GM18909 (cell line): ENCODE data around the gene SEPHS1.

Experiments used
- ATAC-seq: cut with Tn5 transposase; IDR thresholded peaks from one replicate; pipeline ENCODE4 v1.9.1; 2021; ENCODE audit warnings: mild to moderate bottlenecking; ENCODE audit not compliant: unreplicated experiment, poor library complexity

Gene SEPHS1

DNA sequence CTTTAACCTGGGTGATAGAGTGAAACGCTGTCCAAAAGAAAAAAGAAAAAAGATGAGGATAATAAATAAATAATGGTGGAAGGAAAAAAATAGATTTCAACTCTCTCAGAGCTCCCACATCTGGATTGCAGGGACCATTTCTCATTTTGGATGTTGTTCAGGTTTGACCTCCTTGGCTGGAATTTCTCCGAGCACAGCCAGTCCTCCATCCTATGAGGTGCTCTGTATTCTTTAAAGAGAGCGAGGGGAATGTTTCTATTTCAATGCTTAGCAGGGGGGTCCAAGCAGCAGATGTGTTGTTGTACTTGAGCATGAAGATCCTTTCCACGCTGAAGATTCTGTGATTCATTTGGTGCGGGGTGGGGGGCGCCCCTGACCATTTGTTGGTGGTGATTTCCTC, 17.7 kb upstream of the SEPHS1 start:
- no peak for ATAC-seq

DNA sequence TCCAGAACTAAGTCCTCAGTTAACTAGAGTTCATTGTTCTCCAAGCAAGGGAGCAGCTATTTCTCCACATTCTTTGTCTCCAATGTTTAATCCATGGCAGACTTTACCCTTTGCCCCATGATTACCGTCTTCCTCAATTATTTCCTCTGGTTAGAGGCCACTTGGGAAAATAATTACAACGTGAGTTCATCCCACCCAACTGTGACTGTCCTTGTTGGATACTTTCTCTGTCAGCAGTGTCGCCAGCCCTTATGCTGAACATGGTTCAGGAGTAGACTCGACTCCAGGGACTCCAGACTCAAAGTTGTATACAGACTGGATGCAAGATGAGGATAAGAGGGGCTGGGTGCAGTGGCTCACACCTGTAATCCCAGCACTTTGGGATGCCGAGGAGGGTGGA, 17.1 kb upstream of the SEPHS1 start:
- no peak for ATAC-seq

DNA sequence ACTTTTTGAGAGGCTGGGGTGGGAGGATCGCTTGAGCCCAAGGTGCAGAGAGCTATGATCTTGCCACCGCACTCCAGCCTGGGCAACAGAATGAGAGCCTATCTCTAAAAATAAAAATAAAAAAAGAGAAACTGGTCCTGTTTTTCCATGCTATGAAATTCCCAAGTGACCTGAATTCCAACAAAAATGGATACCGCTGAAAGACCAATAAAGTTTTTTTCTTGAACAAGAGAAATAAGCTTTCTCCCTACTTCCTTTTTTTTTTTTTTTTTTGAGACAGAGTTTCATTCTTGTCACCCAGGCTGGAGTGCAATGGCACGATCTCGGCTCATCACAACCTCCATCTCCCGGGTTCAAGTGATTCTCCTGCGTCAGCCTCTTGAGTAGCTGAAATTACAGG, 12.5 kb upstream of the SEPHS1 start:
- no peak for ATAC-seq

DNA sequence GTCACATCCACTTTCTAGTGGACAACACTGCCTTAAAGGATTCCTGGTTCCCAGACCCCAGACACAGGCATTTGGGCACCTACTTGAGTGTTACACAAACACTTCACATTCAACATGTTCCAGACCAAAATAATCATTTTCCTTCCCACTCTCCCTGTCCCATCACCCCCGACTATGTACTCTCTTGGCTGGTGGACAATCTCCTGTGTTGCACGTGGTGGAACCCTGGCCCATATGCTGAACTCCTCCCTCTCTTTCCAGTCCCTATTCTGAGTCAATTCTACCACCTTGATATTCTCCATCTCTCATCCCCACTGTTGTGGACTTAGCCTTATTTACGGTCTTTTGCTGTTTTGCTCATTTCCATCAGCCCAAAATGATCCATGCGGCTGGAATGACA, 8.3 kb upstream of the SEPHS1 start:
- ATAC-seq, result no peak

DNA sequence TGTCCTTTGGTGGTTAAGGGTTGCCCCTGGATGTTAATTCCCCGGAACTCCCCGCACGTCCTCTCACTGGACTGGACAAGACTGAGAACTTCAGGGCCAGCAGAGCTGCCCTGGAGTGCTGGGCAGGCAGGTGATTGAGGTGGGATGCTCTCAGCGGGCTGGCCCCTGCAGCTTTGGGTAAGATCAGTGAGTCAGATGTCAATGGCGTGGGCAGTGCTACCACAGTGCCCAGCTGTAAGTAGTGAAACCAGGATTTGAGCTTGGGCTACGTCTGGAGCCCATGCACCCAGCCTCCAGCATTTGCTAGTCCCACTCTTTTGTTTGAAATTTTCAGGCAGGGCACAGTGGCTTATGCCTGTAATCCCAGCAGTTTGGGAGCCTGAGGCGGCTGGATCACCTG, 6.7 kb upstream of the SEPHS1 start:
- no peak for ATAC-seq

DNA sequence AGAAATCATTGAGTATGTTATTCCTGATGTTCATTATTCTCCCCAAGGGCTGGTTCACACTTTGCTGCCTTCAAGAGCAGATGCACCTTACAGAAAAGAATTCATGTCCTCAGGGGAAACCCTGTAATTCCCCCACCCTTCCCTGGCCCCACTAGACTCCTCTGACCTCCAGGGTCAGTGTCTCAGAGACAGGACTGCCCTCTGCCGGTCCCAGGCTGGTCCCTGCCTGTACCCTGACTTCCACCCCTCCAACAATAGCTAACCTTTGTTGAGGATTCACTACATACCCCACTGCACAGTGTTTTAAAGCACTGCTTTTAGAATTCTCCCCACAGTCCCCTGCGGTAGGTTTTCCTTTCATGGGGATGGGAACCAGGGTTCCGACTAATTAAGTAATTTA, 4.4 kb upstream of the SEPHS1 start:
- ATAC-seq, result no peak

DNA sequence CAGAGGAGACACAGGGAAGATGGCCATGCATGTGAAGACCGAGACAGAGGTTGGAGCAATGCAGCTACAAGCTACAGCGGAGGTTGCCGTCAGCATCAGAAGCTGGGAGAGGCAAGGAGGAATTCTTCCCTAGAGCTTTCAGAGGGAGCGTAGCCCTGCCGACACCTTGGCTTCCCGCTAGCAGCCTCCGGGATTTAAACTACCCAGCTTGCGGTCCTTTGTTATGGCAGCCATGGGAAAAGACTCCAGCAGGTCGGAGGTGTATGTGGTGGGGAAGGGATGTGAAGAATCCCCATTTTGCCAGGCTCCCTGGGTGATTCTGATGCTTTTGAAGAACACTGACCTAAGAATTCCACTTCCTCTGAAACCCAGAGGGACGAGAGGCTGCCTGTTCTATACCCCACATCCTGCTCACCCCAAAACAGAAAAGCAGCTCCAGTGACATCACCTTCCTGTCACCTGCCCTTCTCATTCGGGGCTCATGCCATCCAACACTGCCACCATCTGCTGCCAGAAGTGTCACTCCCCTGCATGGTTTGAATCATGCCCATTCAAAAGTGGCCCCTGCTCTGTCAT, 3.3 kb upstream of the SEPHS1 start:
- ATAC-seq, result no peak

DNA sequence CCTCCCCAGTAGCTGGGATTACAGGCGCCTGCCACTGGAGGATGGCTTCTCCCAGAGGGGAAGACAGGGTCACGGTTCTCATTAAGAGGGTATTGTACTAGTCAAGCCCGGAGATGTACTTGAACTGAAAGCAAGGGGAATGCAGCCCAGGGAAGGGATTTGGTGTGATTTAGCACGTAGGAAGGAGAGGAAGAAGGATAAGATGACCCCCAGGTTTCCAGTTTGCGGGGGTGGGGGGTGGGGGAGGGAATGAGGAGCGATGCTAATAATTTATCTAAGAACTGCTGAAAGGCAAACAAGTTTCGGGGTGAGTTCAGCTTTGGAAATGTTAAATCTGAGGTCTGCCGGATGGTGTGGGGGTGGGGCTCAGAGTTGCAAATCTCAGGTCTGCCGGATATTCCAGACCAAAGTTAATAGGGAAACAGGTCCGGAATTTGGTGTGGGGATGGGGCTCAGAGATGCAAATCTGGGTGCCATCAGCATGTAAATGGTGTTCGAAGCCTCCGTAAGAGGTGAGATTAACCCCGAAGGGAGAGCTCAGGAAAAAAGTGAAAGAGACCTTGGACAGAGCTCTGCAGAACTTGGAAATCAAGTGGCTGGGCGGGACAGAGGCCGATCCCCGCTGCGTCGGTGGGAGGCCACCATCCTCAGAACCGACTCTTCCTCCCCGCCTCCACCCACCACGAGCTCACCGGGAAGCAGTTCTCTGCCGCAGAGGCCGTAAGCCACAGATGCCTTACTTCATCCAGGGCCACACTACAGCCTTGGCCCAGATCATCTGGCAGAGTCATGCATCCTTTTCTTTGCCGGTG, 1.6 kb upstream of the SEPHS1 start:
- no peak for ATAC-seq

DNA sequence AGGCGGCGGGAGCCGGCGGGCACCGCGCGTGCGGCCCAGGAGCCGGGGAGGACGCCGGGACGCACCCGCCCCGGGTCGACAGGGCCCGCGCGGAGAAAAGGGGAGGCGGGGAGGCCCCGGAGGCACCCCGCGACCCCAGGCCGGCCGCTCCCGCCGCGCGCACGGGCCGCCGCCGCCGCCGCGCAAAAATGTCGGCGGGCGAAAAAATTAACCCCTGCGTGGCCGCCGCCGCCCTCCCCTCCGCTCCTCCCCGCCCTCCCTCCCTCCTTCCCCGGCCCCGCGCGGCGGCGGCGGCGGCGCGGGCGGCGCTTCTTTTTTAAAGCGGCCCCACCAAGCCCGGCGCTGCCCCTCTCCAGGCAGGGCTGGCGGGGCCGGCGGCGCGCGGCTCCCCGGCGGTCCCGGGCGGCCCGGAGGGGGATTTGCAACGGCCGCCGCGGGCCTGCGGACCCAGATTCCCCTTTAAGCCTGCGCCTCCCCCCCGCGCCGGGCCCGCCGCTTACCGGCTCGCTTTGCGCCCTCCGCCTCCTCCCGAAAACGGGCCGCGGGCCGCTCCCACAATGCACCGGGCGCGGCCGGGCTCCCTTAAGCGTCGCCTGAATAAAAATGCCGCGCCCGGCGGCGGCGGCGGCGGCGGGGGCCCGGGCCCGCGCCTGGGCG, 465 bp downstream of the SEPHS1 start:
- peak; percentile 53 for ATAC-seq

DNA sequence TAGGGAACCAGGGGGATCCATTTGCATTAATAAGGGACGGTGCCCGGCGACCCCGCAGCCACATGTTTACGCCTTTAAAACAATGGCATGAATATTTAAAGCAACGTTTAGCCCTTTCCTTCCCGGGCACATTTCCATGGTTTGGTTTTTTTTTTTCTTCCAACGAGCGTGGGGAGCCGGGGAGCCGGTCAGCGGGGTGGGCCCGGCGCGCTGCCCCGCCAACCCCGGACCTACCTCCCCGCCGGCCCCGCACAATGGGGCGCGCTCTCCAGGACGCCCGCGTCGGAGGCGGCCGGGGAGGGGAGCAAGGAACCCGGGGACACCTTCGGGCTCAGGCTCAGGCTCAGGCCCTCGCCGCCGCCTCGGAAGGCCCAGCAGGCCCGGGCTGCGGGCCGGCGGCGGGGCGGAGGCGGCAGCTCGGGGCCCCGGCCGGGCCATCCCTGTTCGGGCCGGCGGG, 1.0 kb downstream of the SEPHS1 start:
- peak; percentile 31 for ATAC-seq

DNA sequence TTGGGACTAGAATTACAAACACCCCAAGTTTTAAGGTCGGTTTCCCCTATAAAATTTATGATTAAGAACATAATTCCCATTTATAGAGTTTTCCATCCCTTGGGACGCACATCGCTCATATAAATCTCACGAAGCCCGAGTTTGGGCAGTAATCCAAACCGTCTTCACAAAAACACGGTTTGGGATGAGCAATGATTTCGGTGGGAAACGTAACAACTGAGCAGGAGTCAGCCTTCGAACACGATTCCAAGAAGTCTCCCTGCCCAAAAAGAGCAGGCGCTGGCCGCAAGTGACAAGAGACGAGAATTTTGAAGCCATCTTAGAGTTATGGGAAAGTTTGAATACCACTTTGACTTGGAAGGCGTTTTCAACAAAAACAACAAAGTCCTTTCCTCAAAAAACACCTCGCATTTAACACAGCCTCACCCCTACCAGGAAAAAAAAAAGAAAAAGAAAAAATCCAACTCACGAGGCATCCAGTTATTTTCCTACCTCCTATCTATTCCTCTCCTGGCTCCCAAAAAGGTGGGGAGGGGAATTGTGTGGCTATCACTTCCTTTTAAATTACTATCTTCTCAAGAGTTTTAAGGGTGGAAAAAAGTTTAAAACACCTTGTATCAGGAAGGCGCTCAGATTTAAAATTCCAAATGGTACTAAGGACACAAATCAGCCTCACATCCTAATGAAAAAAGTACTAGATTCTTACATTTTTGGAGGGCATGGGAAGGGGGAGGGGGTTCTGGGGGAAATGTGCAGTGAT, 1.6 kb downstream of the SEPHS1 start:
- ATAC-seq, result no peak

DNA sequence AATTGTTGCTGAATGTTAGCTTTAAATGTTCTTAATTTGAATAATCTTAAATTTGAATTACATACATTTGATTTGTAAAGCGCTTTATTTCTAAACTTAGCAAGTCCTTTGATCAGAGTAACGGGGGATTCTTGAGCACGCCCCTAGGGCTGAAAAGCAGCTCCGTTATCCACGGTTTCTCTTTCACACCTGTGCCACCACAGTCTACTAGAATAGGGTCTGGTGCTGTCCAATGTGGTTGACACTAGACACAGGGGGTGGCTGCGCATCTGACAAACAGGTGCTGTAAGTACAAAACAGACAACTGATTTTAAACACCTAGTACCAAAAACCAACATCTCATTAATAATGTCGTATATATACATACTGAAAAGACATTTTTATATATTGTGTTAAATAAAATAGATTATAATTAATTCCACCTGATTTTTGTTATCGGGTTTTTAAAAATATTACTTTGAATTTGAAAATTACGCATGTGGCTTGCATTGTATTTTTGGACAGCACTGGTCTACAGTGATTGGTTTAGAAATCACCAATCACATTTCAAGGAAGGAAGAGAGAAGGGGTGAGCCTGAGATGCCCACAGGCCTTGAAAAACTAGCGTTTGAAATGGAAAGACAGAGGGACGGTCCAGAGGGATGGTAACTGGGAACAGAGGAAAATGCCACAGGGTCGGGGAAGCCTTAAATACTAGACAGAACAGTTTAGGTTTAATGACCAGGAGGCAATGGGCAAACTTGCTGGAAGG, 7.3 kb downstream of the SEPHS1 start:
- peak; percentile 86 for ATAC-seq

DNA sequence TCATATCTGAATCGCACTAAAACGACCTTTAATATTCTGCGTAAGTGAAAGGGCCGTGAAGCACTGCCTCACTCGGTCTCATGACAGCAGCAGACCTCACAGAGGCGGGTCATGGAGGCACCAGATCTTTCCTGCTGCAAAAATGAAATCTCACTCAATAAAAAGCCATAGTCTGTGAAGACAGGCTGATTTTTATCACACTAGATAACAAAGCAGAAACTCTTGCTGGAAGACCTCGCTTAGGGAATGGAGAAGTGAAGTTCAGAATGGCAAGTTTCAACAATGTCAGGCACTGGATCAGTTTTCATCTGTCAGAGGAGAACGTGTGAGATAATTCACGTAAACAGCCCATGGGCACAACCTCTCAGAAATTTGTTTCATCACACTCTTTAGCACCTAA, 8.0 kb downstream of the SEPHS1 start:
- peak; percentile 9 for ATAC-seq

DNA sequence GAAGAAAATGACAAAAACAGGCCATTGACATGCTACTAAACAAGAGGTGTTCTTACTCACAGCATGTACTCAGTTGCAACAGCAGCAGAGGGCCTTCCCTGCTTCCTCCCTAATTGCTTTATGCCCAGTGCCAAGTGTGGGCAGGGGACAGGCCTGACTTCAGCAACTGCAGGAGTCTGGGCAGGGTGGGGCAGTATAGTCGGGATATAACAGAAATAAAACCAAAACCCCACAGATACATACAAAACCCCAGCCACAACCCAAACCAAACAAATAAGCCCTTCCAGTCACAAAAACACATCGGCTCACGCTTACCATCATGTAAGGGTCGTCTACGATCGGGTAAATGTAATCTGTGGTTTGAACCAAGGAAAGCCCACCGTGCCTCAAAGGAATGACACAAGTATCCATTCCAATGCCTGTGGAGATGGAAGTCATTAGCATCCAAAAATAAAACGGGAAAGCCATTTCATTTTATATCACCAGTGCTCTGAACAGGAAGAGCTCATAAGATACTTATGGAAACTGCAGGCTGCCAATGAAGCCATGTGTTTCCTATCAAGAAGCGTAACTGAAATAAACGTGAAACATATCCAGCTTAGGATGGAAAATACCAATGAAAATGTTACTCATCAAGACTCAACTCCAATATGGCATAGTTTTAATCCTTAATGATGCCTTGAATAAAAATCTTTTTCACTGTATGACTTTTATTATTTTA, 9.5 kb downstream of the SEPHS1 start:
- no peak for ATAC-seq

DNA sequence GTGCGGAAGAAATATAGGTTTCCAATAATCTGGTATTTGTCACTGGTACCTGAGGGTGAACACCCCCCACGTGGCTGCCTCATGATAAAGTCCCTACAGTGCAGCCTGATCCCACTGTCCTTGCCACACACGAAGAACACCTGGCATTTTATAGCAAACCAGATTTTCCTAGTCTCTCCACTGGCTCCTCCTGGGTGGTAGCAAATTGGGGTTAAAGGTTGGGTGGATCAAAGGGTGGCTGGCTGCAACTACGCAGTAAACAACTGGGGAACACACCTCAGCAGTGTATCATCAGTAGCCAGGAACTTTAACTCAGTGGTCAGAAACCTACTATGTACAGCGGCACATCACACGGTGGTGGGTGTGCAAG, 10.3 kb downstream of the SEPHS1 start:
- ATAC-seq, result no peak

DNA sequence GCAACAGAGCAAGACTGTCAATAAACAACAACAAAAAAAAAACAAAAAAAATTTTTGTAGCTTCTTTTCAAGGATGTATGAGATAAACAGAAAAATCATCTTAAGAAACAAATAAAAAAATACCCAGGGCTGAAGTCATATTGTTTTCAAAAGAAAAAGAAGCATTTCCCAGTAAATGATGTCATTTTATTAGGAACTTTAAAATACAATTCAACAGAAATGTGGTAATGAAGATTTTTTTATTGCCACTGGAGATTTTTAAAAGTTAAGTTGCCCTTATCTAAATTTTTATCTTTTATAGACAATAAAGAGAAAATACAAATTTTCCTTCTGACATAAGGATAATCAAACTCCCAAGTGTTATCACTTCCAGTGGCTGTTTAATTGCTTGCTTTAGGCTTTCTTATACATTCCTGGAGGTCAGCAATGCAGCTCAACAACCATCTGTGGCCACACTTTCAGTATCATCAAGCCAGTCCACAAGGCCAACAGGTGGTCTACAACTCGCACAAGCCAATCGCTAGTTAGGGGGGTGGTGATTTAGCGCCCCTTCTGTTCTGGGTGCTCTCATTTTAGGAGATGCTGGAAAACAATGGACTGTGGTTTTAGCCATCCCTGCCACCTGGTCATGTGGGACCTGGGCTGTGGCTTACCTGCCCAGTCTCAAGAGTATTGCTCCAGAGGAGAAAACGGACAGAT, 10.8 kb downstream of the SEPHS1 start:
- no peak for ATAC-seq

DNA sequence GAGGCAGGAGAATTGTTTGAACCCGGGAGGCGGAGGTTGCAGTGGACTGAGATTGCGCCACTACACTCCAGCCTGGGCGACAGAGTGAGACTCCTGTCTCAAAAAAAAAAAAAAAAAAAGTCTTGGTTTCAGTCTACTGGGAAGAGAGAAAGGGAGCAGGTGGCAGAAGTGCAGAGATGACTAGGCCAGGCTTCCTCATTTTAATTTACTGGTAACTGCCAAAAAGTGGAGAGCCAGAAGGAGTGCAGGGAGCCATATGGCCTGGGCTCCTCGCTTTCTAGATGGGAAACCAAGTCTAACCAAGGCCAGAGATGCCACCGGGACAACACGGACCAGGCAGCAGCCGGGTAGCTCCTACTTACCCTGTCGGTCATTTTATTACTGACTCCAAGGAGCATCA, 12.2 kb downstream of the SEPHS1 start:
- peak; percentile 59 for ATAC-seq

DNA sequence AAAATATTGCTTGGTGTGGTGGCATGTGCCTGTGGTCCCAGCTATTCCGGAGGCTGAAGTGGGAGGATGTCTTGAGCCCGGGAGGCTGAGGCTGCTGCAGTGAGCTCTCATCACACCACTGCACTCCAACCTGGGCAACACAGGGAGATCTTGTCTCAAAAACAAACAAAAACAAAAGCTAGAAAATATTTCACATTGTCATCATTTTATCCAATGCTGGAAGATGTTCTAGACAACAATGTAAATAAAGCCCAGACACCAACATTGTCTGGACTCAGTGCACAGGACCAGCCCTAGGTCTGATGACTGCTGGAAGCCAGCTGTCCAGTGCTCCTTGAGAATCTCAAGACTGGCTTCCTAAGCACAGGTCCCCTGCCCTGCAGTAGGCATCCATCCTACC, 13.5 kb downstream of the SEPHS1 start:
- ATAC-seq, result no peak

DNA sequence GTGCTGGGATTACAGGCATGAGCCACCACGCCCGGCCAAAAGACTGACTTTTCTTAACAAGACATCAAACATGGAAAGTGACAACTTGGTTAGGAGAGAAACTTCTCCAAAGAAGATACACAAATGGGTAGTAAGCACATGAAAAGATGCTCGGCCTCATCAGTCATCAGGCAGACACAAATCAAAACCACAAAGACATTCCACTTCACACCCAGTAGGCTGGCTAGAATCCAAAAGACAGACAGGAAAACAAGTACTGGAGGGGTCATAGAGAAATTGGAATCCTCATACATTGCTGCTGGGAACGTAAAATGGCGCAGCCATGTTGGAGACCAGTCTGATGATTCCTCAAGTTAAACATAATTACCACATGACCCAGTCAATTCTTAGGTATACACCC, 16.4 kb downstream of the SEPHS1 start:
- no peak for ATAC-seq
